Mammary epithelial cell (primary cell): ENCODE measurements around the gene SERPINF2.
"Not testable (repeated sequence)": the region's sequence is repeated elsewhere in the genome, so short reads cannot be mapped to it uniquely, and the experiment has no call there.

ENCODE experiments used
- CTCF ChIP-seq, 2 donors: IDR thresholded peaks in 1 of 2; conservative IDR thresholded peaks in 1 of 2; 2 replicates each; pipeline ENCODE4 v1.5.1; 2011 to 2012; ENCODE audit warnings: inconsistent platforms in 2 of 2, low read length in 2 of 2, mild to moderate bottlenecking in 2 of 2, control low read depth in 1 of 2, low read depth in 1 of 2; ENCODE audit not compliant: insufficient read depth in 1 of 2; ENCODE audit errors: extremely low read depth in 1 of 2
- EZH2 ChIP-seq: IDR thresholded peaks from 2 replicates; pipeline ENCODE4 v1.6.1; 2012; ENCODE audit warnings: low read length, inconsistent platforms, borderline replicate concordance

GRCh38 chr17:1764705-1765104 lies 22.0 kb downstream of the SERPINF2 start:
- not testable (repeated sequence) for TF ChIP-seq CTCF (conservative IDR thresholded peaks at IDR 0.05 in 1 of 2, IDR thresholded peaks at IDR 0.05 in 1 of 2; ENCODE audit: extremely low read depth in 1 of 2, insufficient read depth in 1 of 2, low read depth in 1 of 2, low read length in 2 of 2); EZH2
